NB4 (cell line): Measurements from ENCODE around the gene RAB33A.

ENCODE experiments used
- MYC ChIP-seq: IDR thresholded peaks from 2 replicates; pipeline ENCODE4 v1.6.1; 2011; ENCODE audit warnings: low read depth, low read length
- POLR2A ChIP-seq: IDR thresholded peaks from 2 replicates; pipeline ENCODE4 v1.6.1; 2011; ENCODE audit warnings: mild to moderate bottlenecking; ENCODE audit not compliant: insufficient read length; ENCODE audit errors: extremely low read depth
- TF ChIP-seq, protein P1 (sequence below): IDR thresholded peaks from one replicate; pipeline ENCODE4 v1.5.1; 2012; ENCODE audit warnings: low read depth, low read length
- TF ChIP-seq, protein P2 (sequence below): IDR thresholded peaks from 2 replicates; pipeline ENCODE4 v1.6.1; 2011; ENCODE audit warnings: low read depth, low read length

DNA sequence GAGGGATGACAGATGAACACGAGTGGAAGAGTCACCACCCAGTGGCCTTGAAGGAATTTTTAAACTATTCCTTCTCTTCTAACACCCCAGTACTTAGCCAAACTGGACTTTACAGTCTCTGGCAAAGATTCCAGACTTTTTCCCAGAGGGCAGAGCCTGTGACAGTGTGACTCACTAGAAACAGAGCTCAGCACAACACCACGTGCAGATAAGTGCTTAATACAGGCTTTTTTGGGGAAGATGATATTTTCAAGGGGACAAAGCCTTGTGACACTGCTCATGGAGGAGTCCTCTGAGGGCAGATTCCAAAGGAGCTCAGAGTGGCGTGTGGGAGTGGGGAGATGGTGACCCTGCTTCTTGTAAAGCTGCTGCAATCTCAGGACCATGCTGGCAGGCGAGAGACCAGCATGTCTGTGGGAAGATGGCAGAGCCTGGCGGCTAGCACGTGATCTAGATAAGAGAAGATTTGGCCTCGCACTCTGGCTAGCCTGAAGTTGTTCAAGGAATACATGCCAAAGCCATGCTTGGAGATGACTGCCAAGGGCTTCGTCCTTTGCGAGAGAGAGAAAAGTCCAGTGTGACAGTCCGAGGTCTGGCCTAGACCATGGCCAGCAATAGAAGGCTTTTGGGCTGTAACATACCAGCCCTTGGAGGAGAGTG, 2.4 kb downstream of the RAB33A start:
- TF ChIP-seq, protein P1, sequence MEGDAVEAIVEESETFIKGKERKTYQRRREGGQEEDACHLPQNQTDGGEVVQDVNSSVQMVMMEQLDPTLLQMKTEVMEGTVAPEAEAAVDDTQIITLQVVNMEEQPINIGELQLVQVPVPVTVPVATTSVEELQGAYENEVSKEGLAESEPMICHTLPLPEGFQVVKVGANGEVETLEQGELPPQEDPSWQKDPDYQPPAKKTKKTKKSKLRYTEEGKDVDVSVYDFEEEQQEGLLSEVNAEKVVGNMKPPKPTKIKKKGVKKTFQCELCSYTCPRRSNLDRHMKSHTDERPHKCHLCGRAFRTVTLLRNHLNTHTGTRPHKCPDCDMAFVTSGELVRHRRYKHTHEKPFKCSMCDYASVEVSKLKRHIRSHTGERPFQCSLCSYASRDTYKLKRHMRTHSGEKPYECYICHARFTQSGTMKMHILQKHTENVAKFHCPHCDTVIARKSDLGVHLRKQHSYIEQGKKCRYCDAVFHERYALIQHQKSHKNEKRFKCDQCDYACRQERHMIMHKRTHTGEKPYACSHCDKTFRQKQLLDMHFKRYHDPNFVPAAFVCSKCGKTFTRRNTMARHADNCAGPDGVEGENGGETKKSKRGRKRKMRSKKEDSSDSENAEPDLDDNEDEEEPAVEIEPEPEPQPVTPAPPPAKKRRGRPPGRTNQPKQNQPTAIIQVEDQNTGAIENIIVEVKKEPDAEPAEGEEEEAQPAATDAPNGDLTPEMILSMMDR = no peak
- no peak for TF ChIP-seq POLR2A
- TF ChIP-seq, protein P2, sequence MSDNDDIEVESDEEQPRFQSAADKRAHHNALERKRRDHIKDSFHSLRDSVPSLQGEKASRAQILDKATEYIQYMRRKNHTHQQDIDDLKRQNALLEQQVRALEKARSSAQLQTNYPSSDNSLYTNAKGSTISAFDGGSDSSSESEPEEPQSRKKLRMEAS = no peak
- no peak for TF ChIP-seq MYC
